ENCODE results near the gene MOB1B.
"Not testable (repeated sequence)": the region's sequence is repeated elsewhere in the genome, so short reads cannot be mapped to it uniquely, and the experiment has no call there.

MOB1B gene

DNA sequence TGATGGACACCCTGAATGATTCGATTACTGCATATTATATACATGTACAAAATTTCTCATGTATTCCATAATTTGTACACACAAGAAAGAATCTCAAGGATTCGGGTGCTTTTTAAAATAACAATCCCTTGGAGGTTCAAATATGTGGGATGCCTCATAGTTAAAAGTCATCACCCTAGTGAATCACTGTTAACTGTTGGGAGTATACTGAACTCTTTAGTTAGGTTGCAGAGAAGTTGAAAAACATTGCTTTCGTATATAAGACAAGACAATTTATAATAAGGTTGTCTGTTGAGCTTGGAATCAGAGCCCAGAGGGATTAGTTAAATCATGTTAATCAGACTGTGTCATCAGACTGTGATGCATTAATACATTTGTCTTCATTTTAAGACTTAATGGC is 106.9 kb downstream of the MOB1B start:
- peak; percentile 68 for DNase-seq

DNA sequence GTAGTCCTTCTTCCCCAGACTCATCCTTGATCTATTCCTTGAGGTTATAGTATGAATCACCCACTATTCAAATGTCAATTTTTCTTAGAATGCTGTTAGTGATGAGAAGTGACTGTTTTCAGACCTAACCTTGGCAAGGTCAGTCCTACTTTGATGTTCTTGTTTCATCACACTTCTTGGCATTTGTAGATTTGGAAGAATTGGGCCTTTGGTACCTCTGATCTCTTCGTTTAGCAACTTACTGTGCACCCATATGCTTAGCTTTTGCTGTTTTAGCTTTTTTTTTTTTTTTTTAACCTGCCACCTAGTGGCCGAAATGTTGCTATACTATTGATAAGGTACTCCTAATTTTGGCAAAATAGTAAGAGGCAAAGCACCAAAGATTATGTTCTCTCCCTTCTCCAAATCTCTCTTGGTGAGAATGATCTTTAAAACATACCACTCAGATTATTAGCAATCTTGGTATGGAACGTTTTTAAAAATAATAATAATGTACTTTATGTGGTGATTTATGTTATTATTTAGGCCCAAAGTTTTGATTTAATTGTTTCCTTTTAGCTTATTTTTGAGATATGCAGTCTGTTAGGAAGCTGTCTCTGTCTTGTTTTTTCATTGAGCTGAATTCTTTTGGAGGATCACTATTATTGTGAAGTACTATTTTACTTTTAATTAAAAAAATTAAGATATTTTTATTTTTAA is 107.9 kb downstream of the MOB1B start:
- DNase-seq = peak; percentile 55

DNA sequence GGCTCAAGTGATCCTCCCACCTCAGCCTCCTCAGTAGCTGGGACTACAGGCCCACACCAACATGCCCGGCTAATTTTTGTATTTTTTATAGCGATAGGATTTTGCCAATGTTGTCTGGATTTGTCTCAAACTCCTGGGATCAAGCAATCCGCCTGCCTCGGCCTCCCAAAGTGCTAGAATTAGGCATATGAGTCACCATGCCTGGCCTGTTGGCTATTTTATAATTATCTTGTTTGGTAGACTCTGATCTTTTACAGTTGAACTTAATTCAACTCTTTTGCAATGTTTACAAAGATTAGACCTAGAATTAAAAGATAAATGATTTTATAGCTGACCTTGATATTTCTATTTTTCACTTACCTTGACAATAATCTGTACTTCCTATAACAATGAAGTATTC is 109.3 kb downstream of the MOB1B start:
- no peak for DNase-seq

DNA sequence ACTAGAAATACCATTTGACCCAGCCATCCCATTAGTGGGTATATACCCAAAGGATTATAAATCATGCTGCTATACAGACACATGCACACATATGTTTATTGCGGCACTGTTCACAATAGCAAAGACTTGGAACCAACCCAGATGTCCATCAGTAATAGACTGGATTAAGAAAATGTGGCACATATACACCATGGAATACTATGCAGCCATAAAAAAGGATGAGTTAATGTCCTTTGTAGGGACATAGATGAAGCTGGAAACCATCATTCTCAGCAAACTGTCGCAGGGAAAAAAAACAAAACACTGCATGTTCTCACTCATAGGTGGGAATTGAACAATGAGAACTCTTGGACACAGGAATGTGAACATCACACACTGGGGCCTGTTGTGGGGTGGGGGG is 115.2 kb downstream of the MOB1B start:
- not testable (repeated sequence) for DNase-seq

DNA sequence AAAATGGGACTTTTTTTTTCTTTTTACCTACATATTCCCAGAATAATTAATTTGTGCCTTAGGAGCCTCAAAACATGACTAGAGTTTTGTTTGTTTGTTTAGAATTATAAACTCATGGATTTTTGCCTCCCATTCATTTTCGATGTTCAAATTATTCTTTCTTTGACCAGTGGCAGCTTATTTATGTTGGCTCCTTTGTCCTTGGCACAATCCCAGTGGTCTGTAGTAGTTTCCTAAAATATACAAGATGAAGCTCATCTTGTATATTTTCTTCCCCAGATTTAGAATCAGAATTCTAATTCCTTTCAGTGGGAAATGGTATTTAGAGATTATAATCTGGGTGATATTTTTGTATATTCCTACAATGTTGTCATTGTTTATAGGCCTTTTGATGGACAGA is 118.4 kb downstream of the MOB1B start:
- no peak for DNase-seq

DNA sequence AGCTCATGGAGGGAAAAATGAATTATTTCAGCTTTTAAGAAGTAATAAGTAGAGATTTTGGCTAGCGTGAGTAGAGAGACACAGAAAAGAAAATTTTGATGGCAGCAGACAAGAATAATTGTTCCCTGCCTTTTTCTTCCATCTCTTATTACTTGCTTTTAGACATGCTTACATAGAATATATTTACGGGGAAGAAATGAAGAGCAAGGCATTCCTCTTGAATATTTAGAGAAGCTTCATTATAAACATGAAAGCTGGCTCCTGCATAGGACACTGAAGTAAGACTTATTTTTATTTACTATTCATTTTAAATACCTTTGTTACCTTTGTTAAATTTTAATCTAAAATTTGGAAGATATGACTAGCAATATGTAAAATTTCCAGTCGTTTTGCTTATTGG is 123.5 kb downstream of the MOB1B start:
- no peak for DNase-seq

DNA sequence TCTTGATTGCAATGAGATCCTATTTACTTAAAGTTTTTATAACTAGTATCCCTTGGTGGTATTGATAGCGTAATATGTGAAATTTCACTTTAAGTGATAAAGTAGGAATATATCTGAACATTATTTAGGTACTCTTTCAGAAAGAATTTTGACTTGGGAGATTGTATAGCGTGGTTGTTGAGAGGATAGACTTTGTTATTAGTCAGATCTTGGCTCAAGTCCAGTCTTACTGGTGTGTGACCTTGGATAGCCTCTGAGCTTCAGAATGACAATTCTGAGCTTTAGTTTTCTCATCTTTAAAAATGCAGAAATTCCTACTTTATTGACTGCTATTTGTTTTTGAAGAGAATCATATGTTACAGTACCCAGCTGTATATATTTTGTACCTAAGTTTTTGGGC is 123.9 kb downstream of the MOB1B start:
- DNase-seq = peak; percentile 84

DNA sequence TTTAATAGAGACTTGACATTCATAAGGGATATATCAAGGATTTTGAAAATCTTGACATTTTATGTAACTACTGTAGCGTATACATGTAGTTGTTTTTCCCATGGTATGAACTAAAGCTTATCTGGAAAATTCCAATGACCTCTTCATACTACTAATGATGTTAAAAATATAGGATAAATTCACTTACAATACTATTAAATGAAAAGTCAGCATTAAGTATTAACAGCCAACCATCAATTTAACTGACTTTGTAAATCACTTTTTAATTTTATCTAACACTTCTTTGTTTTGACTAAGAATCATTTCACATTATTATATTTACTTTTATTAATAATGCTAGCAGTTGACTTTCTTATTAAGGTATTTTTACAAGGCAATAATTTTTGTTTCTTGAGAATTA is 125.4 kb downstream of the MOB1B start:
- DNase-seq = no peak

DNA sequence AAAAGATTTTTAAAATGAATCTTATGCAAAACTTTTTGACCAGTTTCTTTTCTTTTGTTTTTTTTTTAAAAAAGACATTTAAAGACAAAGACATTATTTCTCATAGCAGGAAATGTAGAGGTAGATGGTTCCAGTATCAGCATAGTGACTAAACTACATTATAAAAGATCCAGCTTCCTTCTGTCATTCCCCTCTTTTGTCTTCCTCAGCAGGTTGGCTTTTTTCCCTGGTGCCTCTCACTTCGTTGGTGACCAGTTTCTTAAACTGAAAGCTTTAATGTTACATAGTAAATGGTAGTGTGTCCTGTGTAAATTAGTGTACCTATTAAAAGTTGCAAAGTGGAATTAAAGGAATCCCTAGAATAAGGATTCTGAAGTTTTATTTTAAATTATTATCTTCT is 127.3 kb downstream of the MOB1B start:
- no peak for DNase-seq

DNA sequence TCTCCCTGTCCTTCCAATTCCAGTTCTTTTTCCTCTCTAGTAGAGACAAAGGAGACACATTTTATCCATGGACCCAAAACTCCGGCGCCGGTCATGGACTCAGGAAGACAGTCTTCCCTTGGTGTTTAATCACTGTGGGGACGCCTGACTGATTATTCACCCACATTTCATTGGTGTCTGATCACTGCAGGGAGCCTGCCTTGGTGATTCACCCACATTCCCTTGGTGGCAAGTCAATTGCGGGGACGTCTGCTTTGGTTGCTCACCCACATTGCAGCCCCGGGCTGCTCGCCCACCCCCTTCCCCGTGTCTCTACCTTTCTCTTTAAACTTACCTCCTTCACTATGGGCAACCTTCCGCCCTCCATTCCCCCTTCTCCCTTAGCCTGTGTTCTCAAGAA is 129.9 kb downstream of the MOB1B start:
- peak; percentile 89 for DNase-seq
